ENCODE results near the gene RBM20. TPM values are rescaled to one million over a fixed set of nuclear protein-coding genes. Genes with fewer than 3 reads are reported as not detected.

Gene RBM20
- total and polyA plus RNA-seq, 4 donors, result 1.1 to 2.2 (median 1.6) TPM

GRCh38 chr10:110670335-110670734 lies 26.2 kb downstream of the RBM20 start:
- Histone ChIP-seq H3K4me1 (ENCODE audit: control insufficient read depth, insufficient read depth, low read length) (peaks cover 7% of the 10 kb centered on the region), H3K36me3 (ENCODE audit: control insufficient read depth, insufficient read depth, low read length) (no peaks in the 10 kb centered on the region), H3K27me3 (ENCODE audit: control insufficient read depth, insufficient read depth, low read length) (peaks cover 7% of the 10 kb centered on the region), H3K9me3 (ENCODE audit: control insufficient read depth, insufficient read depth, low read length) (no peaks in the 10 kb centered on the region), H3K4me3 (ENCODE audit: low read depth, low read length) (no peak overlapping the region), H3K27ac (ENCODE audit: low read depth, low read length) (no peak overlapping the region)
- WGBS (ENCODE audit: insufficient coverage), result 42% methylated on average over 2 of the region's 6 CpGs
- DNase-seq (ENCODE audit: low read depth in 4 of 6, low spot score in 6 of 6), result no peak

- Histone ChIP-seq H3K9me3 (ENCODE audit: control insufficient read depth, insufficient read depth, low read length) (no peaks in the 10 kb centered on the region), H3K4me3 (ENCODE audit: low read depth, low read length) (peak overlapping the region; percentile 53), H3K27me3 (ENCODE audit: control insufficient read depth, insufficient read depth, low read length) (peaks cover 7% of the 10 kb centered on the region), H3K27ac (ENCODE audit: low read depth, low read length) (no peak overlapping the region), H3K36me3 (ENCODE audit: control insufficient read depth, insufficient read depth, low read length) (no peaks in the 10 kb centered on the region), H3K4me1 (ENCODE audit: control insufficient read depth, insufficient read depth, low read length) (peaks cover 7% of the 10 kb centered on the region)
- DNase-seq (ENCODE audit: low read depth in 4 of 6, low spot score in 6 of 6), result peak in 5 of 6 donors; percentile 12 to 75 (median 45)
- WGBS (ENCODE audit: insufficient coverage), result under 1% methylated on average over 46 of the region's 47 CpGs
These were observed 27.8 kb downstream of the RBM20 start for GRCh38 chr10:110671788-110672579.

DNA sequence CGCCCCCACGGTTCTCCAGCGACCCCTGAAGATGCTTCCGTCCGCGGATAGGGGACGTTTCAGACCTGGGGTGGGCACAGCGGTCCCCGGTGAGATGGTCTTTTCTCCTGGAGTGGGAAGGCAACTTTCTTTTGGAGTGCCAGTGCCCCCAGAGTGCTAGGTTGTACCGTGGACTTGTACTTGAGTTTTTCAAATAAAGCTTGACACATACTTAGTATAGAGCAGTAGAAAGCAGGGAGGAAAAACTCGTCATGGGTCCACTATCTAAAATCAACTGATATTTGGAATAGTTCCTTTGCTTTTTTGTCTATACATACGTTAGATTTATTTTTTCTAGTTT lies 28.4 kb downstream of the RBM20 start:
- DNase-seq (ENCODE audit: low read depth in 4 of 6, low spot score in 6 of 6), result no peak
- H3K4me1 ChIP-seq (ENCODE audit: control insufficient read depth, insufficient read depth, low read length), result peaks cover 7% of the 10 kb centered on the region
- 5% methylated on average over 9 of the region's 12 CpGs for WGBS (ENCODE audit: insufficient coverage)
- no peak overlapping the region for H3K27ac ChIP-seq (ENCODE audit: low read depth, low read length)
- H3K27me3 ChIP-seq (ENCODE audit: control insufficient read depth, insufficient read depth, low read length), result peaks cover 7% of the 10 kb centered on the region
- H3K4me3 ChIP-seq (ENCODE audit: low read depth, low read length), result peak overlapping the region; percentile 53
- no peaks in the 10 kb centered on the region for H3K36me3 ChIP-seq (ENCODE audit: control insufficient read depth, insufficient read depth, low read length)
- H3K9me3 ChIP-seq (ENCODE audit: control insufficient read depth, insufficient read depth, low read length), result no peaks in the 10 kb centered on the region

GRCh38 chr10:110676016-110676415 lies 31.9 kb downstream of the RBM20 start:
- Histone ChIP-seq H3K9me3 (ENCODE audit: control insufficient read depth, insufficient read depth, low read length) (no peaks in the 10 kb centered on the region), H3K27me3 (ENCODE audit: control insufficient read depth, insufficient read depth, low read length) (peaks cover 3% of the 10 kb centered on the region), H3K36me3 (ENCODE audit: control insufficient read depth, insufficient read depth, low read length) (no peaks in the 10 kb centered on the region), H3K4me1 (ENCODE audit: control insufficient read depth, insufficient read depth, low read length) (peaks cover 23% of the 10 kb centered on the region), H3K4me3 (ENCODE audit: low read depth, low read length) (no peak overlapping the region), H3K27ac (ENCODE audit: low read depth, low read length) (no peak overlapping the region)
- DNase-seq (ENCODE audit: low read depth in 4 of 6, low spot score in 6 of 6), result no peak
- WGBS (ENCODE audit: insufficient coverage), result 47% methylated on average over 2 of the region's 6 CpGs

GRCh38 chr10:110679486-110680272 lies 35.5 kb downstream of the RBM20 start:
- Histone ChIP-seq H3K4me1 (ENCODE audit: control insufficient read depth, insufficient read depth, low read length) (peaks cover 16% of the 10 kb centered on the region), H3K4me3 (ENCODE audit: low read depth, low read length) (no peak overlapping the region), H3K9me3 (ENCODE audit: control insufficient read depth, insufficient read depth, low read length) (no peaks in the 10 kb centered on the region), H3K27ac (ENCODE audit: low read depth, low read length) (no peak overlapping the region), H3K36me3 (ENCODE audit: control insufficient read depth, insufficient read depth, low read length) (no peaks in the 10 kb centered on the region), H3K27me3 (ENCODE audit: control insufficient read depth, insufficient read depth, low read length) (no peaks in the 10 kb centered on the region)
- DNase-seq (ENCODE audit: low read depth in 4 of 6, low spot score in 6 of 6), result peak in 2 of 6 donors; percentile 57 to 58
- 36% methylated on average over 11 of the region's 13 CpGs for WGBS (ENCODE audit: insufficient coverage)

- H3K4me3 ChIP-seq (ENCODE audit: low read depth, low read length), result no peak overlapping the region
- H3K36me3 ChIP-seq (ENCODE audit: control insufficient read depth, insufficient read depth, low read length), result no peaks in the 10 kb centered on the region
- H3K4me1 ChIP-seq (ENCODE audit: control insufficient read depth, insufficient read depth, low read length), result peaks cover 16% of the 10 kb centered on the region
- H3K9me3 ChIP-seq (ENCODE audit: control insufficient read depth, insufficient read depth, low read length), result no peaks in the 10 kb centered on the region
- H3K27ac ChIP-seq (ENCODE audit: low read depth, low read length), result no peak overlapping the region
- WGBS (ENCODE audit: insufficient coverage), result 58% methylated on average over 17 of the region's 18 CpGs
- DNase-seq (ENCODE audit: low read depth in 4 of 6, low spot score in 6 of 6), result peak in 1 of 6 donors; percentile 20
- H3K27me3 ChIP-seq (ENCODE audit: control insufficient read depth, insufficient read depth, low read length), result no peaks in the 10 kb centered on the region
These were observed 36.3 kb downstream of the RBM20 start for GRCh38 chr10:110680273-110681020.

DNA sequence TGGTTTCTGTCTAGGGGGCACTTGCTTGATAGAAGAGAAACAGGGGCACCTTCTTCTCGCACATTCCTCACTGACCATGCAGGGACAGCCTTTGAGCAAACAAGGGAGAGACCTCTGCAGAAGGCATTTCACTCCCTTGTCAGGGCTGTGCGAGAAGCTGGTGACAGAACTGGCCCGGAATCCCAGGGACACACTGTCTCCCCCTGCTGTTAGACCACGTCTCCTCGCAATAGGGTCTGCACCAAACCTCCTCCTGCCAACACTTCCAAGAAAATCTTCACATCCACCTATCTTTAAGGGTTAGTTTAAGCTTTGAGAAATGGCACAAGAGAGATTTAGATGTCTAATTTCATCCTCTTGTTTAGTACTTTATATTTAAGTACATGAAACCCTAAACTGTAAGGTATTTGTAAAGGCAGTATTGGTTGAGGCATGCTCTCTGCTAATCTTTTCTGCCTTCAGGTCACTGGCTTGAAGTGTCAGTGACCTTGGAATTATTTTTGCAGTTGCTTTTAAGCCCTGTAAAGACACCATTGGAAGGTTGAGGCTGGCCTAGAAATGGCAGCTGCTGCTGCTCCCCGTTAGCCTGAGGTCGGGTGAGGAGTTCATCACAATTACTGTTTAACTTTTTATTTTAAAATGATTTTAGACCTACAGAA lies 37.0 kb downstream of the RBM20 start:
- H3K27ac ChIP-seq (ENCODE audit: low read depth, low read length), result no peak overlapping the region
- H3K4me1 ChIP-seq (ENCODE audit: control insufficient read depth, insufficient read depth, low read length), result peaks cover 16% of the 10 kb centered on the region
- H3K4me3 ChIP-seq (ENCODE audit: low read depth, low read length), result no peak overlapping the region
- H3K9me3 ChIP-seq (ENCODE audit: control insufficient read depth, insufficient read depth, low read length), result no peaks in the 10 kb centered on the region
- H3K36me3 ChIP-seq (ENCODE audit: control insufficient read depth, insufficient read depth, low read length), result no peaks in the 10 kb centered on the region
- DNase-seq (ENCODE audit: low read depth in 4 of 6, low spot score in 6 of 6), result peak in 2 of 6 donors; percentile 54 to 72
- H3K27me3 ChIP-seq (ENCODE audit: control insufficient read depth, insufficient read depth, low read length), result no peaks in the 10 kb centered on the region
- WGBS (ENCODE audit: insufficient coverage), result 23% methylated on average over 3 of the region's 7 CpGs

GRCh38 chr10:110682348-110682747 lies 38.2 kb downstream of the RBM20 start:
- Histone ChIP-seq H3K9me3 (ENCODE audit: control insufficient read depth, insufficient read depth, low read length) (no peaks in the 10 kb centered on the region), H3K4me3 (ENCODE audit: low read depth, low read length) (no peak overlapping the region), H3K4me1 (ENCODE audit: control insufficient read depth, insufficient read depth, low read length) (peaks cover 16% of the 10 kb centered on the region), H3K36me3 (ENCODE audit: control insufficient read depth, insufficient read depth, low read length) (no peaks in the 10 kb centered on the region), H3K27ac (ENCODE audit: low read depth, low read length) (no peak overlapping the region), H3K27me3 (ENCODE audit: control insufficient read depth, insufficient read depth, low read length) (no peaks in the 10 kb centered on the region)
- 92% methylated on average over 3 of the region's 3 CpGs for WGBS (ENCODE audit: insufficient coverage)
- DNase-seq (ENCODE audit: low read depth in 4 of 6, low spot score in 6 of 6), result no peak

GRCh38 chr10:110684800-110685446 lies 40.8 kb downstream of the RBM20 start:
- no peaks in the 10 kb centered on the region for H3K27me3 ChIP-seq (ENCODE audit: control insufficient read depth, insufficient read depth, low read length)
- no peak overlapping the region for H3K4me3 ChIP-seq (ENCODE audit: low read depth, low read length)
- no peak for DNase-seq (ENCODE audit: low read depth in 4 of 6, low spot score in 6 of 6)
- H3K9me3 ChIP-seq (ENCODE audit: control insufficient read depth, insufficient read depth, low read length), result no peaks in the 10 kb centered on the region
- 76% methylated on average over 22 of the region's 22 CpGs for WGBS (ENCODE audit: insufficient coverage)
- H3K36me3 ChIP-seq (ENCODE audit: control insufficient read depth, insufficient read depth, low read length), result no peaks in the 10 kb centered on the region
- H3K4me1 ChIP-seq (ENCODE audit: control insufficient read depth, insufficient read depth, low read length), result peaks cover 8% of the 10 kb centered on the region
- H3K27ac ChIP-seq (ENCODE audit: low read depth, low read length), result no peak overlapping the region
